Stimulated activated CD8-positive, alpha-beta memory T cell treated with anti-CD3 and anti-CD28 coated beads, Interleukin-15, amount 100 ng/mL, for 4 hours (primary cell): ENCODE results near the gene SRSF9.
"Not testable (repeated sequence)": the region's sequence is repeated elsewhere in the genome, so short reads cannot be mapped to it uniquely, and the experiment has no call there.

Experiments used
- DNase-seq, 2 donors: peaks; one replicate each; pipeline ENCODE4 v3.0.0-alpha.2; 2020; ENCODE audit warnings: low read depth in 2 of 2

The SRSF9 gene

DNA sequence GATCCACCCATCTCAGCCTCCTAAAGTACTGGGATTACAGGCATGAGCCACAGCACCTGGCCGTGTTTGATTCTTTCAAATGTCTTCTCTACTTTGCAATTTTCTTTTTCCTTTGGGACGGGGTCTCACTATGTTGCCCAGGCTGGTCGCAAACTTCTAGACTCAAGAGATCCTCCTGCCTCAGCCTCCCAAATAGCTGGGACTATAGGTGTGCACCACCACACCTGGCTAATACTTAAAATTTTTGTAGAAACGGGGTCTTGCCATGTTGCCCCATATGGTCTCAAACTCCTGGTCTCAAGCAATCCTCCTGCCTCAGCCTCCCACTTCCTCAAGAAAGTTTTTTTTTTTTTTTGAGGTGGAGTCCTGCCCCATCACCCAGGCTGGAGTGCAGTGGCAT lies 21.6 kb downstream of the SRSF9 start:
- DNase-seq = no peak

DNA sequence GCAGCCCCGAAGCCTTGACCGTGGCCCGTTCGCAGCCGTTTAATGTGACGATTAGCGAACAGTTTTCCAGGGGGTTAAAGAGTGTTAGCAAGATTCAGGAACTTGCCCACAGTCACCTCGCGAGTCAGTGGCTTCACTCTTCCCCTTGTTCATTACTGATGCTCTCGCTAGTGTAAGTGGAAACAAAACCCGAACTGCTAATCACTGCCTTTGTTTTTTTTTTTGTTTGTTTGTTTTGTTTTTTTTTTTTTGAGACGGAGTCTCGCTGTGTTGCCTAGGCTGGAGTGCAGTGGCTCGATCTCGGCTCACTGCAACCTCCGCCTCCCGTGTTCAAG lies 22.7 kb downstream of the SRSF9 start:
- DNase-seq = not testable (repeated sequence)

DNA sequence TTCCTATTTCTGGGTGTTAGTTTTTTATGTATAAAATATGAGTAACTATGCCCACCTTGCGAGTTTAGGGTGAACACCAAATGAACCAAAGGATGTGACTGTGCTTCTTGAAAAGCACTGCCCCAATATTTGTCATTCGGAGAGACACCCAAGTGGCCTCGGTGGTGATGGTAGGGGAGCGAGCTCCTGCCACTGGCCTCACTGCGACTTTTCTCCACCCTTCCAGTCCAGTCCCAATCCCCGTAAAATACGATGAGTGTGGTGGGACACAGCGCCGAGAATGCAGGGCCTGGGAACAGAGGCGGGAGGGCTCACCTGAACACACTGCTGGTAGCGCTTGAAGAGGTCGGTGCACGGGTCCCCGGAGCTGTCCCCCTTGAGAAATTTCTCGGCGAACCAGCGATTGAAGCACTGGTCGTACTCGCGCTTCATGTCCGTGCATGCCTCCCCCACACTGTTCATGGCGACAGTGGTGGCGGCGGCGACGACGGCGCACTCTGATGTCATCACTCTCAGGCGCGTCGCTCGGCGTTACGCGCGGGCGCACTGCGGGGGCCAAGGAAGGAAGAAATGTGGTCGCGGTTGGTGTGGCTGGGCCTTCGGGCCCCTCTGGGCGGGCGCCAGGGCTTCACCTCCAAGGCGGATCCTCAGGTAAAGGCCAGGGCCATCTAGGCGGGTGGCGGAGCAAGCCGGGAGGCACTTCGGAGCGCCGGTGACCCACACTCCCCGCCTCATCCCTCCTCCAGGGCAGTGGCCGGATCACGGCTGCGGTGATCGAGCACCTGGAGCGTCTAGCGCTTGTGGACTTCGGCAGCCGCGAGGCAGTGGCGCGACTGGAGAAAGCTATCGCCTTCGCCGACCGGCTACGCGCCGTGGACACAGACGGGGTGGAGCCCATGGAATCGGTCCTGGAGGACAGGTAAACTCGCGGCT lies 23.4 kb downstream of the SRSF9 start, which contains the start of the genes GATC and TRIAP1:
Gene GATC (plus strand): TSS at position 534 of the 933 bp plus-strand sequence. CDS start 37 bp downstream, at position 571.
Gene TRIAP1 (minus strand): TSS at position 474 of the 933 bp plus-strand sequence. CDS start 12 bp downstream, at position 462.
- peak; percentile 76 to 83 for DNase-seq

DNA sequence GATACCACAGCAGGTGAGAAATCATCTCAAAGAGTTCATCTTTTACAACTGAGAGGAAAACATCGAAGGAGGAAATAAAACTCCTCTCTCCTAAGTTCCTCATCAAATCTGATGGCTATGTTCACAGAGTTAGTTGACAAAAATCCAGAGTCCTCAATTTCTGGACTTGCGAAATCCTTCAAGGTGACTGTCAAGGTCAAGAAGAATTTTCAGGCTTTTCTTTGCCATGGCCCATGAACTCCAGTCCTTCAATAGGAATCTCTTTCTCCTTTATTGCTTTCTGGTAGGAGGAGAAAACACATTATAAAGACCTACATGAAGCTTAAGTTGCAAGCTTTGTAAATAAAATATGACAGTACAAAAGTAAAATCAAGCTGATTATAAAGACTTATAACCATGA lies 24.9 kb downstream of the SRSF9 start:
- DNase-seq = no peak

DNA sequence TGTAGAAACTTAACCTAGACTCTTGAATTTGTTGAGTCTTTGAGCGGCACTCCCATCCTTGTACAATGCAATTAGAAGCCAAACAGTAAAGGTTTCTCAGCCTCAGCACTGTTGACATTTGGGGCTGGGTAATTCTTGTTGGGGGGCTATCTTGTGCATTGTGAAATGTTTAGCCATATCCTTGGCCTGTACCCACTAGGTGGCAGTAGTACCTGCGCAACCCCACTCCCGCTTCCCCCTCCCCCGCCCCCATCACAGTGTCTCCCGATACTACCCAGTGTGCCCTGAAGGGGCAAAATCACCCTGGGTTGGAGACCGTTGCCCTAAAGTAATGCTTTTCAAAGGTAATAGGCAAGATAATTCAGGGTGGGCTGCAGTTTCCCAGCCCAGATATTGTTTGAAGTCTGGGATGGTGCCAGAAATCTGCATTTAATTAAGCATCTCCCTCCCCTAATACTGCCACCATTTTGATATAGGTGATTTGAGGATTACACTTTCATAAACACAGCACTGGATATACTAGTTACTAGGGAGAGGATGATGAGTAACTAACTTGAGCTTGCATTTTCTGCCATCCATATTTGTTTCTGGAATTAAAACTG lies 29.8 kb downstream of the SRSF9 start:
- DNase-seq = peak; percentile 31 to 60

DNA sequence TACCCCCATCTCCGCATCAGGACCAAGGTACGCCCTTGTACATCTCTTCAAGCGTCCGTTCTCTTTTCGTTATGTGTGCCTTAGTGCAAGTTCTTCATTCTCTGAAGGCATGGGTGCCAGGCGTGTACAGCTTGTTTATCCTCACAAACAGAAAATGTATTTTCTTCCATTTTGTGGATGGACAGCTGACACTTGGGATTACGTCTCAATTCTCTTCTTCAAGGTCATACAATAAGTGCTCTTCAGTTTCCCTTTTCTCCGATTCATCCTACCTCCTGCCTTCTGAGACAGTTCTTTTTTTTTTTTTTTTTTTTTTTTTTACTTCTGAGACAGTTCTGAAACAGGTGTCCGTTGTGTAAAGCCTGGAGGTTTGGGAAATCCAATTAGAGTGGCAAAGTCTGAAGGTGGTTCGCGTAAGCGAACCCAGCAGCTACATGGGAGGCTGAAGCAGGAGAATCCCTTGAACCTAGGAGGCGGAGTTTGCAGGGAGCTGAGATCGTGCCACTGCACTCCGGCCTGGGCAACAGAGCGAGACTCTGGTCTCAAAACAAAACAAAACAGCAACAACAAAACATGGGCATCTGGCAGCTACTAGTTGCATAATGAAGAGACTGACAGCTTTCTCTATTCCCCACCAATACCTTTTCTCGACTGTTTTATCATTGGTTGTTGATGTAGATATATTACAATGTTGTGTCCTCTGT lies 30.9 kb downstream of the SRSF9 start:
- no peak for DNase-seq

DNA sequence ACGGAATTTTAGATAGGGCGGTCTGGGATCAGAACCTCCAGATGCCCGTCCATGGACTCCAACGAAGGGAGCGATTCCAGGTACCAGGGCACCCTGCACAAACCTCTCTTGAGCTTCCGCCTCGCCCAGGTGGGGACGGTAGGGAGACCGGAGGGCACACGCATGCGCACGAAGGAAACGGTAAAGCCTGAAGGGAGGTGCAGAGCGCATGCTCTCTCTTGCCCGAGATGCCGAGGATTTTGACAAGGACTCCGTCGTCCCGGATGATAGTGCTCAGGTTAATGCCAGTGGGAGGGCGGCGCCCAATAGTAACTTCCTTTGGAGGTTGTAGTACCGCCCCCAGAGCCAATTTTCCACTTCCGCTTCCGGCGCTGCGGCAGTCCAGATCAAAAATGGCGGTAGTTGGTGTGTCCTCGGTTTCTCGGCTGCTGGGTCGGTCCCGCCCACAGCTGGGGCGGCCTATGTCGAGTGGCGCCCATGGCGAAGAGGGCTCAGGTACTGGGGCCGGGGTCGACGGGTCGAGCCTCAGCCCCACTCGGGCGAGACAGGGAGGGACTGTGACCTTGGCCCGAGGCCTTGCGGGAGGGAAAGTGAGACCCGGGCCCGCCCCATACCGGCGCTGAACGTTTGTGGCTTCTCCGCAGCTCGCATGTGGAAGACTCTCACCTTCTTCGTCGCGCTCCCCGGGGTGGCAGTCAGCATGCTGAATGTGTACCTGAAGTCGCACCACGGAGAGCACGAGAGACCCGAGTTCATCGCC lies 31.6 kb downstream of the SRSF9 start, which contains the start of gene COX6A1:
Gene COX6A1 (plus strand): TSS at position 379 of the 760 bp plus-strand sequence. CDS start 14 bp downstream, at position 393.
- DNase-seq = peak; percentile 92 to 99

DNA sequence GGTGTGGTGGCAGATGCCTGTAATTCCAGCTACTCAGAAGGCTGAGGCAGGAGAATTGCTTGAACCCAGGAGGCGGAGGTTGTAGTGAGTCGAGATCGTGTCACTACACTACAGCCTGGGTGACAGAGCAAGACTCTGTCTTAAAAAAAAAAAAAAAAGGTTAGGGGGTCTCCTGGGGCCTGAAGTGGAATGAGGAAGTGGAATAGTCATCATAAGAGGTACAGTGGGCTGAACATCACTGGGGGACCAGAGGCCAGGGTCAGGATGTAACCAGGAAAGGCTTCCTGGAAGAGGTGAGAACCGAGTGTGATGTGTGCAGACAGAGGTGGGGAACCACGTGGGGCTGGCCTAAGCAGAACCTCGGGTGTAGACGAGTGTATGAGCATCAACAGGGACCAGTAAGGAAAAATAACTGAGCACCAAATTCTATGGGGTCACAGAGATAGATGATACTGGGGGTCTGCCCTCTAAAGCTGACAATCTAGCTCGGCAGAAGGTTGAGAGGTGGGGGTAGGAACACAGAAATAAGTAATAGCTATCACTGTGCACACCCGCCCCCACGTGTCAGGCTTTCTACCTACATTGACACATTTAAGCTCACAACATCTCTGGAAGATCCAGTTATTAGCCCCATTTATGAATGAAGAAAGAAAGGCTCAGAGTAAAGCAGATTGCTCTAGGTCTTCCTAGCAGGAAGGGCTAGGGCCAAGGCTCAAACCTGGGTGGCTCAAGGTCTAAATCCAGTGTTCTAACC lies 36.6 kb downstream of the SRSF9 start:
- no peak for DNase-seq

DNA sequence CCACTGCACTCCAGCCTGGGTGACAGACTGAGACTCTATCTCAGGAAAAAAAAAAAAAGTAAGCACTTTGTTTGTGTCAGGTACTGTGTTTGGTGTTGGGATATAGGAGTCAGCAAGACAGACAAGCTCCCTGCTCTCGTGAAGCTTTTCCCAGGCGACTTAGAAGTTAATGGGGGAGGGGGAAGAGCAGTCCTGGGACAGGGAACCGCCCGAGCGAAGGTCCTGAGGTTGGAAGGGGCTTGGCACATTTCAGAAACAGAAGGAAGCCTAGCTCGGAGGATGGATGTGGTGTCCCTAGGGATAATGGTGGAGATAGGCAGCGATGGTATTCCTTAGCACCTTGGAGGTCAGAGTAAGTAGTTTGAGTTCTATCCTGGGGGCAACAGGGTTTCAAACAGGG lies 40.2 kb downstream of the SRSF9 start:
- DNase-seq = no peak

DNA sequence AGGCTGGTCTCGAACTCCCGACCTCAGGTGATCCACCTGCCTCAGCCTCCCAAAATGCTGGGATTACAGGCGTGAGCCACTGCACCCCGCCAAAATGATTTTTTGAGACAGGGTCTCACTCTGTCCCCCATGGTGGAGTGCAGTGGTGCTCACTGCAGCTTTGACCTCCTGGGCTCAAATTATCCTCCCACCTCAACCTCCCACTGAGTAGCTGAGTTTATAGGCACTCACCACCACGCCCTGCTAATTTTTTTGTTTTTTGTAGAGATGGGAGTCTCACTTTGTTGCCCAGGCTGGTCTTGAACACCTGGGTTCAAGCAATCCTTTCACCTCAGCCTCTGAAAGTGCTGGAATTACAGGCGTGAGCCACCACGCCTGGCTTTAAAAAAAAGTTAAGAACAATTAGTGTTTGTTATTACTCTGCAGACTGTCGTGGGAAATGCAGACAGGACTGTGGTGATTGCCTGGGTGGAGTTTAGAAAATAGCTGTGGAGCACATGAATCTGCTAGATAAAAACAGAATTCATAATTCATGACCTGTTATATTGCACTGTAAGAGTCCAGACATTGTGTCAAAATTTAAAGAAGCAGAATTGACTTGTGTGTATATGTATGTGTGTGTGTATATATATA lies 40.8 kb downstream of the SRSF9 start:
- no peak for DNase-seq

DNA sequence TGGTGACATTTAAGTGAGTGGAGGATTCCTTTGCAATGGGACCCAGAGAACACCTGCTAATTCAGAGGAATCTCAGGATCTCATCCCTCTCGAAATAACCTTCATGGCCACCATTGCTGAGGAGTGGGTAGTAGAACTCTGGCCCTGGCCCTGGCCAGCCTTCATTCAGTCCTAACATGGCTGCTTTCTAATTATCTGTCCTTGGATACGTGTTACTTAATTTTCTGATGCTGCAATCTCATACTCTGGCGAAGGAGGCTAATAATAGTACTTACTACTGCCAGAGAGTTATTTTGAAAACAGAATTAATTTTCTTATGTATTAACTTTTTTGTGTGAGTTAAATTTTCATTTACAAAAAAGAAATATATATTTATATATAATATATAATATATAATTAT lies 43.8 kb downstream of the SRSF9 start:
- no peak for DNase-seq

DNA sequence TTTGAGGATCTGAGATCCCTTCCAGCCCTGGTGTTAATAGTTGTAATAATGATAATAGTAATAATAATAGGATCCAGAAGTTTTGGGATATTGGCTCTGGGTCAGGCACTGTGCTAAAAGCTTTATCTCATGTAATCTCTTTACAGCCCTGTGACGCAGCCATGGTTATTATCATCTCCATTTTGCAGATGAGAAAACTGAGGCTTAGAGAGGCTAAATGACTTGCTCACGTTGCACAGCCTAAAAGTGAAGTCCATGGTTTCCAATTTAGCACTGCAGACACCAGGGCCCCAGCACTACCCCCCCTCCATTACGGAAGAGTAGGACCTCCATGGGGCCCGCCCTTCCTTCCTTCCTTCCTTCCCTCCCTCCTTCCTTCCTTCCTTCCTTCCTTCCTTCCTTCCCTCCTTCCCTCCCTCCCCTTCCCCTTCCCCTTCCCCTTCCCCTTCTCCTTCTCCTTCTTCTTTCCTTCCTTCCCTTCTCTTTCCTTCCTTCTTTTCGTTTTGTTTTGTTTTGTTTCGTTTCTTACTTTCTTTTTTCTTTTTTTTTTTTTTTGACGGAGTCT lies 46.6 kb downstream of the SRSF9 start:
- no peak for DNase-seq

DNA sequence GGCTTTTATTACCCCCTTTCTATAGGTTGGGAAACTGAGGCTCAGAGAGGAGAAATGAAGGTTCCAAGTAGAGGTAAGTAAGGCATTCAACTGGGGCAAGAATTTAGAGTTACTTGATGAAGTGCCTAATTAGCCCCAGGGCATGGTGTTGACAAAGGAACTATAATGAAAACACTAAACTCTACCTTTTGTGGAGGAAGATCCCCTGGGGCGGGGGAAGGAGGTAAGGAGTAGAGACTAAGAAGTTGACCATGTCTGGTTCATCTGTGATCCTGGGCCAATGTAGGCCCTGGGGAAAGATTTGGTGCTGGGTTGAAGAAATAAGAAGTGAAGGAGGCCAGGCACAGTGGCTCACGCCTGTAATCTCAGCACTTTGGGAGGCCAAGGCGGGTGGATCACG lies 47.8 kb downstream of the SRSF9 start:
- no peak for DNase-seq

DNA sequence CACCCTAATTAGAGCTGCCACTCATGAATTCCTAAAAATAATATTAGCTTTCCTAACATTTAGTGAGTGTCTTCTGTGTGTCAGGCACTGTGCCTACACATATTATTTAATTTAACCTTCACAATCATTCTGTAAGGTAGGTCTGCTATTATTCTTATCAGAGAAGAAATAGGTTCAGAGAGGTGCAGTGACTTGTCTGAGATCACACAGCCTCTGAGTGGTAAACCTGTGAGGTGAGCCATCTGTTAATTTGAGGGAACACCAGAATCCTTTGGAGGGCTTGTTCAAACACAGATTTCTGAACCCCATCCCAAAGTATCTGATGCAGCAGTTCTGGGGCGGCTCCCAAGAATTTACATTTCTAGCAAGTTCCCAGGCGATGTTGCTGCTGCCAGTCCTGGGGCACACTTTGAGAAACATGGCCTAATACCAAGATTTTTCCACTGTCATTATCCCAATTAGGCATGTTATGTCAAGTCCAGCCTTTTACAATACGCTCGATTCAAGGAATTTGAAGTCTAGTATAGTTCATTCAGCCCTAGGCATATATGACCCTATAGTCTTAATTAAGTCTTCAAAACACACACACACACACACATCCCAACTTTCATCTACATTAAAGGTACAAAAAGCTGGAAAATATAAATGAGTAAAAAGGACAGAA lies 51.5 kb downstream of the SRSF9 start:
- DNase-seq = no peak

DNA sequence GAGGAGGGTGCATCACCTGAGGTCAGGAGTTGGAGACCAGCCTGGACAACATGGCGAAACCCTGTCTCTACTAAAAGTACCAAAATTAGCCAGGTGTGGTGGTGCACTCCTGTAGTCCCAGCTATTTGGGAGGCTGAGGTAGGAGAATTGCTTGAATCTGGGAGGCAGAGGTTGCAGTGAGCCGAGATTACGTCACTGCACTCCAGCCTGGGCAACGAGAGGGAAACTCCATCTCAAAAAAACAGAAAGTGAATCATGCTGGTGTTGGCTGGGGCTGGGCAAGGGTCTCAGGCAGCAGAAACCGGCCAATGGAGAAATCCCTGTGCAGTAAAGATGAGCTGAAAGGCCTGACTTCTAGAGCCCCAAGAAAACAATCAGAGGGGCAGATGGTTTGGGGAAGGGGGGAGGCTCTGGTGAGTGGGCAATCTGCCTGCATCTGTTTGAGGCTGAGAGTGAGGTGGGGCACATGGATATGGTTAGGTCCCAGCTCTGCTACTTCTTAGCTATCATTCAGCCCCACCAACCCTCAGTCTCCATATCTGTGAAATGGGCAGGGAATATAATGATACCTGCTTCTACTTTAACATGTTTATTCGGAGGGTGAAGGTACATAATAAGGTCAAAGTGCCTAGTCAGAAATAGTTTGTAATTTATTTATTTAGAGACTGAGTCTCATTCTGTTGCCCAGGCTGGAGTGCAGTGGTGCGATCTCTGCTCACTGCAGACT lies 52.9 kb downstream of the SRSF9 start:
- no peak for DNase-seq

DNA sequence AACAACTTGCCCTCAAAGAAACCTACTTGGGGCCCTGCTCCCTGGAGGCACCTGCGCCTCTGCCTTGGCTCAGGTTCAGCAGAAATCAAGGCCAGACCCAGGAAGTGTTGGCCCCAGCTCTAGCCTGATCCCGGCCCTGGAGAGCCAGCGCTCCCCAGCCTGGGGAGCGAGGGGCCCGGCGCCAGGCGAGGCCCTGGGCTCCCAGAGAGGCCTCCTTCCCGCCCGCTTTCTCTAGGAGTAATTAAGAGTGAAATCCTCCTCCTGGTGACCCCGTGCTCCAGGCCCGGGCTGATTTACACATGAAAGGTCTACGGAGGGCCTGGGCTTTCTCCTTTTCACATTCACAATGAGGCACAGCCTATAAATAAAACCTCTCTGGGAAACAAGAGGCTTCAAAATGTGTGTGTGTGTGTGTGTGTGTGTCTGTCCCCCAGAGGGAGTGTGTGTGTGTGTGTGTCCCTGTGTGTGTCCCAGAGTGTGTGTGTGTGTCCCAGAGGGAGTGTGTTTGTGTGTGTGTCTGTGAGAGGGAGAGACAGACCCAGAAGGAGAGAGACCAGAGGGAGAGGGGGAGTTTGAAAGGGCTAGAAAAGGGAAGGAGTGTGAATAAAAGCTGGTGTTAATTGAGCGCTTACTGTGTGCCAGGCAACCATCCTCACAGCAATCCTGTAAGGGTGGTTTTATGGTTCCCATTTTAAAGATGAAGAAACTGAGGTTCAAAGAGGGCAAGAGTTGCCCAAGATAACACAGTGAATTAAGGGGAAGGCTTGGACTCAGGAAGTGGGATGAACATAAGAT lies 55.5 kb downstream of the SRSF9 start:
- DNase-seq = no peak

DNA sequence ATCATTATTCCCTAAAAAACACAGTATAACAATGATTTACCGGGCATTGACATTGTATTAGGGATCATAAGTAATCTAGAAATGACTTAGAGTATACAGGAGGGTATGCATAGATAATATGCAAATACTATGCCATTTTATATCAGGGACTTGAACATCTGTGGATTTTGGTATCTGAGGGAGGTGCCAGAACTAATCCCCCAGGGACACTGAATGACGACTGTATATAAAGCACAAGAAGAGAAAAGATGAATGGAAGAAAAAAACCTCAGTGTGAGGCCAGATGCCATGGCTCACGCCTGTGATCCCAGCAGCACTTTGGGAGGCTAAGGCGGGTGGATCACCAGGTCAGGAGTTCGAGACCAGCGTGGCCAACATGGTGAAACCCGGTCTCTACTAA lies 57.1 kb downstream of the SRSF9 start:
- no peak for DNase-seq
